Measurements from ENCODE around the gene KLHL7.
"Not testable (repeated sequence)": the region's sequence is repeated elsewhere in the genome, so short reads cannot be mapped to it uniquely, and the experiment has no call there.

Gene KLHL7

GRCh38 chr7:23183279-23184012 lies 77.9 kb downstream of the KLHL7 start:
- DNase-seq, result no peak

- no peak for DNase-seq
These were observed 78.7 kb downstream of the KLHL7 start for GRCh38 chr7:23184291-23184690.

- DNase-seq, result no peak
These were observed 79.2 kb downstream of the KLHL7 start for GRCh38 chr7:23184709-23185359.

- DNase-seq, result no peak
These were observed 80.4 kb downstream of the KLHL7 start for GRCh38 chr7:23185980-23186379.

- no peak for DNase-seq
These were observed 85.4 kb downstream of the KLHL7 start for GRCh38 chr7:23191022-23191421.

- DNase-seq, result not testable (repeated sequence)
These were observed 88.2 kb downstream of the KLHL7 start for GRCh38 chr7:23193650-23194227.

GRCh38 chr7:23196306-23196705 lies 90.7 kb downstream of the KLHL7 start:
- no peak for DNase-seq

- DNase-seq, result not testable (repeated sequence)
These were observed 92.2 kb downstream of the KLHL7 start for GRCh38 chr7:23197745-23198144.

- DNase-seq, result no peak
These were observed 94.7 kb downstream of the KLHL7 start for GRCh38 chr7:23200331-23200730.

GRCh38 chr7:23204241-23204640 lies 98.7 kb downstream of the KLHL7 start:
- no peak for DNase-seq

- DNase-seq, result no peak
These were observed 100.0 kb downstream of the KLHL7 start for GRCh38 chr7:23205577-23205908.

GRCh38 chr7:23205909-23206767 lies 100.6 kb downstream of the KLHL7 start:
- DNase-seq, result no peak

GRCh38 chr7:23207021-23207420 lies 101.4 kb downstream of the KLHL7 start:
- DNase-seq, result no peak

- DNase-seq, result no peak
These were observed 102.3 kb downstream of the KLHL7 start for GRCh38 chr7:23207884-23208283.

GRCh38 chr7:23208316-23208715 lies 102.7 kb downstream of the KLHL7 start:
- DNase-seq, result no peak

- no peak for DNase-seq
These were observed 104.9 kb downstream of the KLHL7 start for GRCh38 chr7:23210506-23210905.

- DNase-seq, result no peak
These were observed 106.0 kb downstream of the KLHL7 start for GRCh38 chr7:23211589-23211988.

GRCh38 chr7:23212395-23212794 lies 106.8 kb downstream of the KLHL7 start:
- no peak for DNase-seq

GRCh38 chr7:23212841-23213240 lies 107.3 kb downstream of the KLHL7 start:
- DNase-seq, result no peak

- DNase-seq, result no peak
These were observed 108.2 kb downstream of the KLHL7 start for GRCh38 chr7:23213755-23214154.

GRCh38 chr7:23214423-23214822 lies 108.8 kb downstream of the KLHL7 start:
- DNase-seq, result no peak

- no peak for DNase-seq
These were observed 109.4 kb downstream of the KLHL7 start for GRCh38 chr7:23214938-23215337.

GRCh38 chr7:23216021-23216420 lies 110.4 kb downstream of the KLHL7 start:
- no peak for DNase-seq
